H1 (cell line): ENCODE results near the gene NUP98. TPM values are rescaled to one million over a fixed set of nuclear protein-coding genes. Genes with fewer than 3 reads are reported as not detected.

Experiments used
- CTCF ChIA-PET: fragments of 300-600 bp; sonication (Branson Sonifier 250); formaldehyde crosslinking; loops from one replicate; lab custom pipeline; 2021; ENCODE audit not compliant: partially characterized antibody; lab: Charles Lee
- POLR2A ChIA-PET: fragments of 300-600 bp; sonication (Branson Sonifier 250); formaldehyde crosslinking; loops from one replicate; lab custom pipeline; 2021; ENCODE audit warnings: inconsistent platforms; ENCODE audit not compliant: partially characterized antibody; lab: Charles Lee
- DNase-seq, 2 experiments: peaks; one replicate each; pipeline versions ENCODE4 v3.0.0 to v3.0.0-alpha.2; 2010 to 2022; ENCODE audit warnings: low spot score in 2 of 2, low read depth in 1 of 2, mixed read lengths in 1 of 2
- FAIRE-seq: peaks from 2 replicates; lab custom pipeline; 2011; peaks lifted over from hg19 to GRCh38; lab: Jason Lieb, UNC
- H2AFZ ChIP-seq: 2 replicates; pipeline ENCODE4 v1.8.1; 2012; ENCODE audit warnings: low read length, inconsistent platforms
- H2AK5ac ChIP-seq: 2 replicates; pipeline ENCODE4 v1.6.1; 2013; ENCODE audit warnings: low read depth, low read length
- H2BK120ac ChIP-seq: replicated peaks from 2 replicates; pipeline ENCODE3; 2013; ENCODE audit warnings: low read depth, low read length, inconsistent platforms
- H2BK12ac ChIP-seq: 2 replicates; pipeline ENCODE4 v1.6.1; 2013; ENCODE audit warnings: low read depth, low read length
- H2BK15ac ChIP-seq: 2 replicates; pipeline ENCODE4 v1.6.1; 2013; ENCODE audit warnings: low read length
- H2BK20ac ChIP-seq: 2 replicates; pipeline ENCODE4 v1.6.1; 2013; ENCODE audit warnings: low read length
- H2BK5ac ChIP-seq: 2 replicates; pipeline ENCODE4 v1.6.1; 2013; ENCODE audit warnings: low read depth, low read length
- H3K14ac ChIP-seq: 2 replicates; pipeline ENCODE4 v1.6.1; 2013; ENCODE audit warnings: inconsistent platforms; ENCODE audit not compliant: insufficient read length
- H3K18ac ChIP-seq: 2 replicates; pipeline ENCODE4 v1.6.1; 2013; ENCODE audit warnings: low read length; ENCODE audit errors: extremely low read depth
- H3K23ac ChIP-seq: 2 replicates; pipeline ENCODE4 v1.6.1; 2013; ENCODE audit warnings: inconsistent platforms; ENCODE audit not compliant: insufficient read length
- H3K23me2 ChIP-seq: 2 replicates; pipeline ENCODE4 v1.6.1; 2013; ENCODE audit warnings: low read depth, low read length
- H3K27ac ChIP-seq: 2 replicates; pipeline ENCODE4 v1.6.1; 2011; ENCODE audit warnings: low read depth, low read length, inconsistent platforms
- H3K27me3 ChIP-seq, 4 experiments: replicated peaks in 1 of 4; 1 replicate in 1 of 4; 2 replicates in 3 of 4; pipeline versions ENCODE4 v1.6.1 to v1.8.1; 2011 to 2013; ENCODE audit warnings: low read length in 3 of 4, mild to moderate bottlenecking in 3 of 4, inconsistent platforms in 2 of 4, mixed read lengths in 2 of 4, moderate library complexity in 1 of 4; ENCODE audit not compliant: control insufficient read depth in 3 of 4, insufficient read depth in 3 of 4; ENCODE audit errors: extremely low read depth in 1 of 4
- H3K36me3 ChIP-seq, 4 experiments: 2 replicates each; pipeline versions ENCODE4 v1.6.1 to v1.8.1; 2011 to 2013; ENCODE audit warnings: mild to moderate bottlenecking in 4 of 4, low read length in 3 of 4, moderate library complexity in 2 of 4, control low read depth in 1 of 4, inconsistent platforms in 1 of 4; ENCODE audit not compliant: insufficient read depth in 4 of 4, control insufficient read depth in 2 of 4
- H3K4ac ChIP-seq: replicated peaks from 2 replicates; pipeline ENCODE3; 2013; ENCODE audit warnings: low read length, low read depth, mixed read lengths, inconsistent platforms; ENCODE audit not compliant: insufficient read length
- H3K4me1 ChIP-seq, 4 experiments: replicated peaks in 1 of 4; 1 replicate in 1 of 4; 2 replicates in 3 of 4; pipeline versions ENCODE4 v1.6.1 to v1.8.1; 2011 to 2013; ENCODE audit warnings: low read length in 3 of 4, inconsistent platforms in 2 of 4, mixed read lengths in 1 of 4; ENCODE audit not compliant: insufficient read depth in 4 of 4, control insufficient read depth in 3 of 4
- H3K4me2 ChIP-seq, 2 experiments: 2 replicates each; pipeline versions ENCODE4 v1.6.1 to v1.8.1; 2011 to 2013; ENCODE audit warnings: low read depth in 2 of 2, low read length in 2 of 2, control low read depth in 1 of 2, inconsistent platforms in 1 of 2, mild to moderate bottlenecking in 1 of 2; ENCODE audit not compliant: insufficient read depth in 1 of 2
- H3K4me3 ChIP-seq, 4 experiments: fragments of 200-600, 300-600 bp in 1 of 4; sonication (generic), shearing (Covaris generic), sonication (Bioruptor Twin) in 1 of 4; 2 replicates each; pipeline versions ENCODE4 v1.5.1 to v1.8.1; 2011 to 2016; ENCODE audit warnings: low read length in 4 of 4, low read depth in 3 of 4, control low read depth in 2 of 4, inconsistent platforms in 2 of 4, mild to moderate bottlenecking in 2 of 4, mixed read lengths in 1 of 4, moderate library complexity in 1 of 4; ENCODE audit not compliant: insufficient read depth in 2 of 4; ENCODE audit errors: extremely low read depth in 1 of 4
- H3K56ac ChIP-seq: replicated peaks from 2 replicates; pipeline ENCODE3; 2013; ENCODE audit warnings: low read depth, mild to moderate bottlenecking, mixed read lengths, low read length, inconsistent platforms; ENCODE audit not compliant: insufficient read length
- H3K79me1 ChIP-seq: 2 replicates; pipeline ENCODE4 v1.6.1; 2013; ENCODE audit warnings: low read depth, low read length, control low read depth
- H3K79me2 ChIP-seq, 2 experiments: 2 replicates each; pipeline versions ENCODE4 v1.6.1 to v1.8.1; 2012 to 2013; ENCODE audit warnings: low read length in 2 of 2, mild to moderate bottlenecking in 2 of 2, inconsistent platforms in 1 of 2; ENCODE audit not compliant: insufficient read depth in 2 of 2, control insufficient read depth in 1 of 2
- H3K9ac ChIP-seq, 4 experiments: replicated peaks in 1 of 4; 1 replicate in 1 of 4; 2 replicates in 3 of 4; pipeline versions ENCODE4 v1.6.1 to v1.8.1; 2011 to 2013; ENCODE audit warnings: low read depth in 3 of 4, low read length in 3 of 4, control low read depth in 2 of 4, mild to moderate bottlenecking in 2 of 4, moderate library complexity in 2 of 4, inconsistent platforms in 1 of 4; ENCODE audit errors: extremely low read depth in 1 of 4
- H3K9me3 ChIP-seq, 2 experiments: 2 replicates each; pipeline versions ENCODE4 v1.6.1 to v1.8.1; 2012 to 2013; ENCODE audit warnings: mild to moderate bottlenecking in 2 of 2, moderate library complexity in 2 of 2, control low read depth in 1 of 2, inconsistent platforms in 1 of 2, low read depth in 1 of 2, low read length in 1 of 2, mixed read lengths in 1 of 2; ENCODE audit not compliant: insufficient read depth in 2 of 2
- H4K20me1 ChIP-seq, 2 experiments: replicated peaks in 1 of 2; 2 replicates each; pipeline versions ENCODE3 to v1.8.1; 2011 to 2013; ENCODE audit warnings: inconsistent platforms in 2 of 2, low read length in 2 of 2, mild to moderate bottlenecking in 1 of 2; ENCODE audit not compliant: insufficient read depth in 2 of 2, control insufficient read depth in 1 of 2
- H4K5ac ChIP-seq: 2 replicates; pipeline ENCODE4 v1.6.1; 2013; ENCODE audit warnings: low read length, low read depth, mixed read lengths, inconsistent platforms; ENCODE audit not compliant: insufficient read length
- H4K8ac ChIP-seq: 2 replicates; pipeline ENCODE4 v1.8.0; 2013; ENCODE audit warnings: mild to moderate bottlenecking, moderate library complexity, low read length, inconsistent platforms; ENCODE audit not compliant: insufficient read depth; ENCODE audit errors: extremely low read depth
- H4K91ac ChIP-seq: replicated peaks from 2 replicates; pipeline ENCODE3; 2013; ENCODE audit warnings: low read length, mixed read lengths, inconsistent platforms; ENCODE audit not compliant: insufficient read length
- CBX8 ChIP-seq: fragments of 300-800, 300-1000 bp; sonication (generic); IDR thresholded peaks from 2 replicates; pipeline ENCODE4 v1.7.1; 2016; ENCODE audit warnings: low read depth, low read length, borderline replicate concordance
- CREB1 ChIP-seq: IDR thresholded peaks from 2 replicates; pipeline ENCODE4 v1.6.1; 2012; ENCODE audit warnings: inconsistent platforms
- CTCF ChIP-seq, 3 experiments: IDR thresholded peaks; 1 replicate in 2 of 3; 2 replicates in 1 of 3; pipeline versions ENCODE4 v1.5.1 to v1.6.1; 2011; ENCODE audit warnings: low read length in 3 of 3, mild to moderate bottlenecking in 3 of 3, inconsistent platforms in 2 of 3, low read depth in 1 of 3, moderate library complexity in 1 of 3; ENCODE audit not compliant: insufficient read depth in 1 of 3; ENCODE audit errors: control extremely low read depth in 1 of 3
- EZH2 ChIP-seq: fragments of 200-600 bp; sonication (generic); IDR thresholded peaks from 2 replicates; pipeline ENCODE4 v1.7.1; 2012; ENCODE audit warnings: low read depth, mild to moderate bottlenecking, moderate library complexity, low read length, inconsistent platforms; ENCODE audit not compliant: severe bottlenecking
- FOSL1 ChIP-seq: IDR thresholded peaks from 2 replicates; pipeline ENCODE4 v1.6.1; 2011; ENCODE audit warnings: mild to moderate bottlenecking, low read depth, low read length, moderate library complexity; ENCODE audit not compliant: insufficient read depth
- HDAC6 ChIP-seq: IDR thresholded peaks from one replicate; pipeline ENCODE4 v1.7.1; 2012; ENCODE audit warnings: low read depth, mild to moderate bottlenecking, inconsistent platforms, low read length, moderate library complexity
- POLR2AphosphoS5 ChIP-seq: IDR thresholded peaks from 2 replicates; pipeline ENCODE4 v1.6.1; 2011; ENCODE audit warnings: low read depth, low read length
- SP2 ChIP-seq: IDR thresholded peaks from 2 replicates; pipeline ENCODE4 v1.6.1; 2012; ENCODE audit warnings: mild to moderate bottlenecking, low read length, inconsistent platforms
- SUZ12 ChIP-seq: fragments of 200-600 bp; sonication (generic); IDR thresholded peaks from 2 replicates; pipeline ENCODE4 v1.6.1; 2012; ENCODE audit warnings: mild to moderate bottlenecking, inconsistent platforms, low read length, moderate library complexity, mixed read lengths
- YY1 ChIP-seq: IDR thresholded peaks from 2 replicates; pipeline ENCODE4 v1.6.1; 2011; ENCODE audit warnings: low read depth, mild to moderate bottlenecking, low read length
- WGBS, 2 experiments: shearing (Covaris generic) in 1 of 2; methylation state at CpG; one replicate each; pipeline versions ENCODE4 v1.1.6 to v1.1.7; 2013 to 2015; ENCODE audit warnings: low lambda C conversion rate in 2 of 2, mixed read lengths in 2 of 2, inconsistent platforms in 1 of 2, low coverage in 1 of 2, missing lambda C conversion rate in 1 of 2; ENCODE audit not compliant: insufficient replicate concordance in 2 of 2, insufficient coverage in 1 of 2, insufficient read length in 1 of 2; ENCODE audit errors: extremely low coverage in 1 of 2, missing lambda C conversion rate in 1 of 2; 5-methylcytosine and 5-hydroxymethylcytosine counted together
- polyA plus RNA-seq, 7 experiments: library from polyadenylated mRNA; depleted of rRNA in 3 of 7; stranded (reverse) in 5 of 7; unstranded in 2 of 7; fragments of >200 nt in 5 of 7; fragments of 200-250 nt in 2 of 7; gene quantifications; 1 replicate in 5 of 7; 2 replicates in 1 of 7; 4 replicates in 1 of 7; pipeline versions ENCODE4 v1.2.1 to v1.2.3, GENCODE V29; 2011 to 2013; ENCODE audit warnings: missing spikeins in 2 of 7, mixed read lengths in 2 of 7
- total RNA-seq: library from RNA; stranded (reverse); fragmentation: NEBNext Ultra II Directional; extraction: Animal tissue kit (Norgen Biotek cat#: 25700); gene quantifications from 2 replicates; pipeline ENCODE4 v1.2.1, GENCODE V29; 2021

Gene NUP98
- total and polyA plus RNA-seq, 2 of the 8 experiments (the other 6 are each of a cell fraction or from before 2014, with no cell fraction given): 98.6 to 261 TPM

DNA sequence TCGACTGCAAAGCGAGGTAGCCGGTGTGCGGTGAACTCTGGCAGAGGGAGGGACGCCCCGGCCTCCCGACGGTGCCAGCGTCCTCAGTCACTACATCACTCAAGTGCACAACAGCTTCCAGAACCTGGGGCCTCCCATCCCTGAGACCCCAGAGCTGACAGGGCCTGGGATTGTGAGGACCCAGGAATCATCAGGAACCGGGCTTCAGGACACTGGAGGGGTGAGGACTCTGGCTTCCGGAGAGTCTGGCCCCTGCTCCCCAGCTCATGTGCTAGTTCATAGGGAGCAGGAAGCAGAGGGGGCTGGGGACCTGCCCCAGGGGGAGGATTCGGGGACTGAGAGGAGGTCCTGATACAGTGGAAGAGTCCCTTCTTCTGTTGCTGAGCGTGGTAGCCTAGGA, 160.2 kb downstream of the NUP98 start:
- FAIRE-seq (no peak), DNase-seq (no peak)
- no peak overlapping the region for H3K14ac ChIP-seq
- no peak overlapping the region for H4K5ac ChIP-seq
- no peak overlapping the region for H2AFZ ChIP-seq
- H2BK15ac ChIP-seq: no peak overlapping the region
- no peak overlapping the region for H2AK5ac ChIP-seq
- TF ChIP-seq YY1: no peak
- TF ChIP-seq SP2: no peak
- TF ChIP-seq CREB1: no peak
- TF ChIP-seq HDAC6: no peak
- TF ChIP-seq CTCF (IDR thresholded peaks at IDR 0.05; ENCODE audit: control extremely low read depth in 1 of 3, insufficient read depth in 1 of 3, low read depth in 1 of 3, low read length in 3 of 3): no peak
- no peak for TF ChIP-seq POLR2AphosphoS5
- TF ChIP-seq FOSL1: no peak
- TF ChIP-seq EZH2: no peak
- TF ChIP-seq CBX8: no peak
- no peak for TF ChIP-seq SUZ12
- H2BK12ac ChIP-seq: no peak overlapping the region
- peaks cover 0 to 4% (median 1%) of the 10 kb centered on the region in 4 experiments; a peak in 1 of 7 replicates for H3K4me1 ChIP-seq
- H3K4me2 ChIP-seq: no peak overlapping the region
- H3K18ac ChIP-seq: no peak overlapping the region
- H3K23me2 ChIP-seq: peaks cover 10% of the 10 kb centered on the region; the same call in 1 of the 2 replicates
- H3K27ac ChIP-seq: no peak overlapping the region
- H3K9ac ChIP-seq: no peak overlapping the region
- no peaks in the 10 kb centered on the region for H3K79me2 ChIP-seq
- no peaks in the 10 kb centered on the region for H3K36me3 ChIP-seq
- H3K27me3 ChIP-seq: peaks cover 0 to 6% (median 0%) of the 10 kb centered on the region in 4 experiments; a peak in 3 of 7 replicates
- WGBS, 2 experiments: 82% methylated on average over 9 of the region's 13 CpGs; no CpG with 5 or more reads in 1 of the 2 experiments
- ChIA-PET POLR2A (interaction anchor here (1.4 kb wide), 1 partner anchor 259 kb away, joined by 5 read pairs; the partner anchor contains the start of gene ZNF195), CTCF (interaction anchor here (0.9 to 1.5 kb wide), 2 partner anchors 10 to 212 kb away, joined by 3 to 4 read pairs; no protein-coding TSS in a partner anchor)
- no peaks in the 10 kb centered on the region for H3K9me3 ChIP-seq
- no peak overlapping the region for H4K91ac ChIP-seq
- no peak overlapping the region for H3K23ac ChIP-seq
- H3K79me1 ChIP-seq: no peaks in the 10 kb centered on the region
- no peak overlapping the region for H2BK20ac ChIP-seq
- no peak overlapping the region for H2BK5ac ChIP-seq
- H4K20me1 ChIP-seq: no peaks in the 10 kb centered on the region
- no peak overlapping the region for H3K56ac ChIP-seq
- no peak overlapping the region for H3K4ac ChIP-seq
- H3K4me3 ChIP-seq: no peak overlapping the region
- no peak overlapping the region for H2BK120ac ChIP-seq
- H4K8ac ChIP-seq: no peak overlapping the region
